RPMI8226 (cell line): ENCODE results near the gene SNX19.
A peak's percentile ranks its signal among the peaks of the same experiment; 100 is the strongest.

Source experiments
- DNase-seq: peaks from one replicate; pipeline ENCODE4 v3.0.0-alpha.2; 2015

SNX19 gene

GRCh38 chr11:130904380-130904779 lies 11.9 kb downstream of the SNX19 start:
- DNase-seq: no peak

GRCh38 chr11:130902380-130902779 lies 13.9 kb downstream of the SNX19 start:
- DNase-seq: no peak

GRCh38 chr11:130899106-130899505 lies 17.2 kb downstream of the SNX19 start:
- DNase-seq: no peak

GRCh38 chr11:130897262-130898182 lies 18.8 kb downstream of the SNX19 start:
- DNase-seq: no peak

GRCh38 chr11:130894322-130895025 lies 21.8 kb downstream of the SNX19 start:
- peak; percentile 56 for DNase-seq

GRCh38 chr11:130892861-130893260 lies 23.4 kb downstream of the SNX19 start:
- DNase-seq: no peak

- DNase-seq: no peak
Measured at GRCh38 chr11:130891326-130891725, 25.0 kb downstream of the SNX19 start.

GRCh38 chr11:130890039-130890745 lies 26.1 kb downstream of the SNX19 start:
- DNase-seq: no peak

- DNase-seq: no peak
Measured at GRCh38 chr11:130888790-130889189, 27.5 kb downstream of the SNX19 start.

- DNase-seq: no peak
Measured at GRCh38 chr11:130886704-130887103, 29.6 kb downstream of the SNX19 start.

GRCh38 chr11:130882138-130882551 lies 34.1 kb downstream of the SNX19 start:
- no peak for DNase-seq

- no peak for DNase-seq
Measured at GRCh38 chr11:130881475-130882137, 34.7 kb downstream of the SNX19 start.

- DNase-seq: no peak
Measured at GRCh38 chr11:130879836-130880235, 36.4 kb downstream of the SNX19 start.

GRCh38 chr11:130876931-130877915 lies 39.1 kb downstream of the SNX19 start:
- no peak for DNase-seq

- DNase-seq: no peak
Measured at GRCh38 chr11:130876100-130876499, 40.2 kb downstream of the SNX19 start.

GRCh38 chr11:130874955-130875531 lies 41.2 kb downstream of the SNX19 start:
- DNase-seq: no peak

- DNase-seq: no peak
Measured at GRCh38 chr11:130874396-130874795, 41.9 kb downstream of the SNX19 start.

GRCh38 chr11:130873761-130874160 lies 42.5 kb downstream of the SNX19 start:
- no peak for DNase-seq

GRCh38 chr11:130872981-130873380 lies 43.3 kb downstream of the SNX19 start:
- no peak for DNase-seq

- DNase-seq: no peak
Measured at GRCh38 chr11:130872513-130872912, 43.8 kb downstream of the SNX19 start.

GRCh38 chr11:130872102-130872501 lies 44.2 kb downstream of the SNX19 start:
- DNase-seq: no peak
